B cell (primary cell): Measurements from ENCODE around the gene AGAP1. TPM values are rescaled to one million over a fixed set of nuclear protein-coding genes. Genes with fewer than 3 reads are reported as not detected.

Experiments used
- ATAC-seq: fragments of 200-7000 bp; cut with Tn5 transposase; one replicate; pipeline ENCODE4 v1.10.0; 2021; ENCODE audit warnings: low read depth, mild to moderate bottlenecking, moderate number of reproducible peaks, moderate library complexity
- CTCF ChIA-PET: fragments of 350-600 bp; sonication (Branson Sonifier 250); formaldehyde crosslinking; loops from one replicate; lab custom pipeline; 2021; ENCODE audit warnings: antibody characterized with exemption, inconsistent platforms; lab: Charles Lee
- POLR2A ChIA-PET: fragments of 350-600 bp; sonication (Branson Sonifier 250); formaldehyde crosslinking; loops from one replicate; lab custom pipeline; 2021; ENCODE audit warnings: antibody characterized with exemption; lab: Charles Lee
- DNase-seq: peaks from one replicate; pipeline ENCODE4 v3.0.0; 2013
- H2AFZ ChIP-seq: 2 replicates; pipeline ENCODE4 v1.6.1; 2012; ENCODE audit warnings: mild to moderate bottlenecking, low read depth, low read length; ENCODE audit not compliant: insufficient read depth, poor library complexity, severe bottlenecking
- H3K27ac ChIP-seq, 2 donors: 1 replicate in 1 of 2; 2 replicates in 1 of 2; pipeline ENCODE4 v1.5.1; 2012 to 2013; ENCODE audit warnings: low read length in 2 of 2, mild to moderate bottlenecking in 2 of 2, moderate library complexity in 1 of 2
- H3K27me3 ChIP-seq, 4 experiments: fragments of 200-600 bp in 1 of 4; sonication (generic) in 1 of 4; replicated peaks in 1 of 4; 1 replicate in 2 of 4; 2 replicates in 2 of 4; pipeline versions ENCODE4 v1.6.1 to v1.7.0; 2013 to 2016; ENCODE audit warnings: low read length in 3 of 4, mild to moderate bottlenecking in 2 of 4, mixed read lengths in 1 of 4, moderate library complexity in 1 of 4; ENCODE audit not compliant: insufficient read depth in 4 of 4, control insufficient read depth in 3 of 4; ENCODE audit errors: control extremely low read depth in 1 of 4
- H3K36me3 ChIP-seq, 2 experiments: replicated peaks in 1 of 2; 1 replicate in 1 of 2; 2 replicates in 1 of 2; pipeline versions ENCODE4 v1.6.1 to v1.7.1; 2013; ENCODE audit warnings: low read length in 1 of 2; ENCODE audit not compliant: insufficient read depth in 2 of 2, control insufficient read depth in 1 of 2; ENCODE audit errors: control extremely low read depth in 1 of 2, extremely low read depth in 1 of 2
- H3K4me1 ChIP-seq, 2 donors: fragments of 200-600 bp in 1 of 2; sonication (generic) in 1 of 2; 1 replicate in 1 of 2; 2 replicates in 1 of 2; pipeline versions ENCODE4 v1.5.1 to v1.6.1; 2013 to 2017; ENCODE audit warnings: low read length in 2 of 2; ENCODE audit not compliant: control insufficient read depth in 2 of 2, insufficient read depth in 2 of 2
- H3K4me2 ChIP-seq: replicated peaks from 2 replicates; pipeline ENCODE3; 2012; ENCODE audit warnings: mild to moderate bottlenecking, low read depth, low read length; ENCODE audit not compliant: poor library complexity, severe bottlenecking
- H3K4me3 ChIP-seq, 5 experiments: fragments of 200-600 bp in 1 of 5; sonication (generic) in 1 of 5; 1 replicate in 3 of 5; 2 replicates in 2 of 5; pipeline versions ENCODE4 v1.5.1 to v1.7.0; 2011 to 2016; ENCODE audit warnings: low read length in 4 of 5, mild to moderate bottlenecking in 4 of 5, low read depth in 2 of 5, control low read depth in 1 of 5, moderate library complexity in 1 of 5; ENCODE audit not compliant: insufficient read depth in 1 of 5; ENCODE audit errors: control extremely low read depth in 1 of 5, extremely low read depth in 1 of 5
- H3K79me2 ChIP-seq: fragments of 200-600 bp; sonication (generic); one replicate; pipeline ENCODE4 v1.6.0; 2016; ENCODE audit warnings: low read length; ENCODE audit not compliant: control insufficient read depth, insufficient read depth
- H3K9ac ChIP-seq: fragments of 200-600 bp; sonication (generic); 2 replicates; pipeline ENCODE4 v1.6.1; 2017; ENCODE audit warnings: mild to moderate bottlenecking, low read length, moderate library complexity
- H3K9me3 ChIP-seq, 3 donors: one replicate each; pipeline versions ENCODE4 v1.6.1 to v1.7.1; 2013; ENCODE audit warnings: low read length in 2 of 3; ENCODE audit not compliant: control insufficient read depth in 2 of 3, insufficient read depth in 1 of 3; ENCODE audit errors: control extremely low read depth in 1 of 3
- H4K20me1 ChIP-seq: 2 replicates; pipeline ENCODE4 v1.6.0; 2012; ENCODE audit warnings: mild to moderate bottlenecking, low read length; ENCODE audit not compliant: insufficient read depth, control insufficient read depth, poor library complexity, severe bottlenecking
- H3K27ac Mint-ChIP-seq: one replicate; pipeline ENCODE4 v1.8.0; 2021; ENCODE audit warnings: mixed read lengths
- H3K27me3 Mint-ChIP-seq: one replicate; pipeline ENCODE4 v1.8.0; 2021; ENCODE audit warnings: mixed read lengths
- H3K4me1 Mint-ChIP-seq: one replicate; pipeline ENCODE4 v1.8.0; 2021; ENCODE audit warnings: mixed read lengths
- H3K4me3 Mint-ChIP-seq: one replicate; pipeline ENCODE4 v1.8.0; 2021; ENCODE audit warnings: mixed read lengths
- H3K9me3 Mint-ChIP-seq: one replicate; pipeline ENCODE4 v1.8.0; 2022; ENCODE audit warnings: mixed read lengths; ENCODE audit not compliant: insufficient read depth
- EZH2 ChIP-seq: IDR thresholded peaks from 2 replicates; pipeline ENCODE4 v1.6.1; 2012; ENCODE audit warnings: borderline replicate concordance, low read depth, mild to moderate bottlenecking, moderate library complexity, low read length; ENCODE audit not compliant: insufficient read depth, poor library complexity, severe bottlenecking
- WGBS: methylation state at CpG from one replicate; pipeline ENCODE4 v1.1.5; 2013; ENCODE audit warnings: missing lambda C conversion rate; ENCODE audit not compliant: insufficient coverage; 5-methylcytosine and 5-hydroxymethylcytosine counted together
- intact Hi-C: fragments of 100-400 bp; cut with micrococcal nuclease; formaldehyde crosslinking; loops from one replicate; pipeline ENCODE4 v1.10.0; 2022
- polyA plus RNA-seq: library from polyadenylated mRNA; depleted of rRNA; stranded (reverse); fragments of >200 nt; gene quantifications from 2 replicates; pipeline ENCODE4 v1.2.3, GENCODE V29; 2012
- total RNA-seq, 2 donors: library from RNA; stranded (reverse); fragments of 120-200 nt in 1 of 2; gene quantifications; 1 replicate in 1 of 2; 2 replicates in 1 of 2; pipeline versions ENCODE4 v1.2.3 to v1.2.4, GENCODE V29; 2013 to 2022
- TF ChIP-seq, protein P1 (sequence below): fragments of 200-600 bp; IDR thresholded peaks from one replicate; pipeline ENCODE4 v1.8.0; 2022; ENCODE audit warnings: antibody characterized with exemption, mild to moderate bottlenecking

Gene AGAP1
- total and polyA plus RNA-seq, 2 donors (not counting 1 experiment from before 2014, with no cell fraction given): 0.01 TPM; not detected in 1

DNA sequence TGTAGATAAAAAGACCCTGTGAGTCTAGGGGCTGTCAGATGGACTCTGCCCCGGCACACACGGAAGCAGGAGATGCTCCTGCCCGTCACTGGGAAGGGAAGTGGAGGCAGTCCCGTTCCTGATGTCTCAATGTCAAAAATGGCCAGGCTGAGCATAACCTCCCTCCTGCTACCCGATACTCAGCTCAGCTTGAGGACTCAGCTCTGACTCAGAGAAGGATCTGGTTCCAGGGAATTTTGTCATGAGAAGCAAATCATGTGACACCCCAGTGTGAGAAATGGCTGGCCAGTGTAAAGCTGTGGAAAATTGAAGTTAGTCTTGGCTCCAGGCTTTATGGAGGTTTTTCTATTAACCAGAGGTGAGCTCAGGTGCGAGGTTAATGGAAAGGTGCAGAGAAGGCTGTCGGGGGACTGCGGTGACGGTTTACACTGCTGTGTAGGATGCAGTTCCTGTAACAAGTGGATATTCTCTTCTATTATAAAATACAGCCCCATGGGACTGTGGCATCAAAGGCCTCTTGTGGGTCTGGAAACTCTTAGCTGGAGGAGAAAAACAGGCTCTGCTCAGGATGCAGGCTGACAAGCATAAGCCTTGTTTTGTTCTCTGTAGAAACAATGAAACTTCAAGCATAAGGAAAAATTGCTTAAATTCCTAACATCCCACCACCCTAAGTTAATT lies 24.7 kb upstream of the AGAP1 start:
- H3K4me2 ChIP-seq: no peak overlapping the region
- H3K9me3 Mint-ChIP-seq: no peaks in the 10 kb centered on the region
- ChIA-PET CTCF (no interaction called here), POLR2A (no interaction called here)
- H3K27ac Mint-ChIP-seq: no peak overlapping the region
- intact Hi-C loops: no loop called here
- H3K27ac ChIP-seq: no peak overlapping the region
- DNase-seq: no peak
- H3K9ac ChIP-seq: no peak overlapping the region
- no peak overlapping the region for H3K4me3 ChIP-seq
- H3K27me3 ChIP-seq: no peaks in the 10 kb centered on the region
- H2AFZ ChIP-seq: no peak overlapping the region
- no peaks in the 10 kb centered on the region for H3K4me1 ChIP-seq
- TF ChIP-seq, protein P1, sequence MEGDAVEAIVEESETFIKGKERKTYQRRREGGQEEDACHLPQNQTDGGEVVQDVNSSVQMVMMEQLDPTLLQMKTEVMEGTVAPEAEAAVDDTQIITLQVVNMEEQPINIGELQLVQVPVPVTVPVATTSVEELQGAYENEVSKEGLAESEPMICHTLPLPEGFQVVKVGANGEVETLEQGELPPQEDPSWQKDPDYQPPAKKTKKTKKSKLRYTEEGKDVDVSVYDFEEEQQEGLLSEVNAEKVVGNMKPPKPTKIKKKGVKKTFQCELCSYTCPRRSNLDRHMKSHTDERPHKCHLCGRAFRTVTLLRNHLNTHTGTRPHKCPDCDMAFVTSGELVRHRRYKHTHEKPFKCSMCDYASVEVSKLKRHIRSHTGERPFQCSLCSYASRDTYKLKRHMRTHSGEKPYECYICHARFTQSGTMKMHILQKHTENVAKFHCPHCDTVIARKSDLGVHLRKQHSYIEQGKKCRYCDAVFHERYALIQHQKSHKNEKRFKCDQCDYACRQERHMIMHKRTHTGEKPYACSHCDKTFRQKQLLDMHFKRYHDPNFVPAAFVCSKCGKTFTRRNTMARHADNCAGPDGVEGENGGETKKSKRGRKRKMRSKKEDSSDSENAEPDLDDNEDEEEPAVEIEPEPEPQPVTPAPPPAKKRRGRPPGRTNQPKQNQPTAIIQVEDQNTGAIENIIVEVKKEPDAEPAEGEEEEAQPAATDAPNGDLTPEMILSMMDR: no peak
- no peak for TF ChIP-seq EZH2
- no peak overlapping the region for H3K4me3 Mint-ChIP-seq
- H3K36me3 ChIP-seq: no peaks in the 10 kb centered on the region
- H3K4me1 Mint-ChIP-seq: no peaks in the 10 kb centered on the region
- no peaks in the 10 kb centered on the region for H3K79me2 ChIP-seq
- no peak for ATAC-seq
- peaks cover 1% of the 10 kb centered on the region for H3K27me3 Mint-ChIP-seq
- peaks cover 0 to 7% (median 0%) of the 10 kb centered on the region in 3 donors for H3K9me3 ChIP-seq
- H4K20me1 ChIP-seq: no peaks in the 10 kb centered on the region
- WGBS: 51% methylated on average over 4 of the region's 9 CpGs

DNA sequence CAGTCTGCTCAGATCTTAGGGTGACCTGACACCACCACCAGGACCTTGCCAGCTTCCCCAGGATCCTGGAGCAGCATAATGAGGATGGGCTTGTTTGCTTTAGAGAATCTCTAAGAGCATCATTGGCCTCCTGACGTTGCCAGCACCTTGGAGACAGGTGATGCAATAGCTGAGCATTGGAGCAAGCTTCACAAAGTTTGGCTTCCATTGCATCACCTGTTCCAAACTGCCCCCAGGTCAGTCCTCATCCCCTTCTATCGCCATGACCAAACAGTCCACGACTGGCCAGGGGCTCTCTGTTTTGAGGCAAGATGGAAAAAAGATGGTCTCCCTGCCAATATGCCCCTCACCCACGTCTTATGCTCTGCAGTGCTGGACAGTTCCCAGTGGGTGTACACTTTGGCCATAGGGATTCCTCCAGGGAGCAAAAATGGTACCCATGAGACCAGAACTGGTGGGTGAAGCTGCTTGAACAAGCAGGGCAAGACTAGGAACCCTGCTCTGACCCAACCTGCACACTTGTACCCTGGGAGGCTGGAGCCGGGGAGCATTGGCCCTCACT lies 22.6 kb upstream of the AGAP1 start:
- H3K27ac Mint-ChIP-seq: no peak overlapping the region
- CTCF ChIA-PET: no interaction called here
- H3K4me3 Mint-ChIP-seq: no peak overlapping the region
- Histone ChIP-seq H3K27ac (no peak overlapping the region), H3K79me2 (no peaks in the 10 kb centered on the region), H3K9me3 (peaks cover 1 to 4% (median 3%) of the 10 kb centered on the region in 3 donors), H3K4me2 (no peak overlapping the region), H3K27me3 (no peaks in the 10 kb centered on the region), H3K4me3 (no peak overlapping the region), H3K4me1 (no peaks in the 10 kb centered on the region), H3K36me3 (no peaks in the 10 kb centered on the region), H4K20me1 (no peaks in the 10 kb centered on the region), H3K9ac (no peak overlapping the region), H2AFZ (no peak overlapping the region)
- H3K9me3 Mint-ChIP-seq: peaks cover 2% of the 10 kb centered on the region
- 54% methylated on average over 4 of the region's 5 CpGs for WGBS
- intact Hi-C loops: no loop called here
- no peak for ATAC-seq
- TF ChIP-seq, protein P1: no peak
- TF ChIP-seq EZH2: no peak
- no peak for DNase-seq
- POLR2A ChIA-PET: no interaction called here
- no peaks in the 10 kb centered on the region for H3K4me1 Mint-ChIP-seq
- H3K27me3 Mint-ChIP-seq: no peaks in the 10 kb centered on the region
